Measurements from ENCODE around the gene SPINK7. TPM values are rescaled to one million over a fixed set of nuclear protein-coding genes. Genes with fewer than 3 reads are reported as not detected.

SPINK7 gene
- not detected in 5 replicates for total RNA-seq (2022; extraction: Qiagen RNA extraction)

DNA sequence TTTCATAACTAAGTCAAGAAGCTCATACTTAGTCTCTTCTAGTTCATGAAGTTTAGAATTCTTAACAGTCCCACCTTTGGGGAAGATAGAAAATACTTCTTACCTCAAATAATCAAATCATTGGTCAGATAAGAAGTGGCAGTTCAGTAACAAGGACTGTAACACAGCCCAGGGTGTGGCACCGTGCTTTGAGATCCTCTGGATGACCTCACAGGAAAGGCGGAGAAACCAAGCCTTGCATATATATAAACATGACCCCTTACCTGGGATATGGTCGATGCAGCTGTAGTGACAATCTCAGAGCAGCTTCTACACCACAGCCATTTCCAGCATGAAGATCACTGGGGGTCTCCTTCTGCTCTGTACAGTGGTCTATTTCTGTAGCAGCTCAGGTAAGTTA is at the start of gene SPINK7:
TSS of gene SPINK7 (plus strand) at position 271 of the 400 bp plus-strand sequence. CDS start at position 332, 61 bp downstream.

DNA sequence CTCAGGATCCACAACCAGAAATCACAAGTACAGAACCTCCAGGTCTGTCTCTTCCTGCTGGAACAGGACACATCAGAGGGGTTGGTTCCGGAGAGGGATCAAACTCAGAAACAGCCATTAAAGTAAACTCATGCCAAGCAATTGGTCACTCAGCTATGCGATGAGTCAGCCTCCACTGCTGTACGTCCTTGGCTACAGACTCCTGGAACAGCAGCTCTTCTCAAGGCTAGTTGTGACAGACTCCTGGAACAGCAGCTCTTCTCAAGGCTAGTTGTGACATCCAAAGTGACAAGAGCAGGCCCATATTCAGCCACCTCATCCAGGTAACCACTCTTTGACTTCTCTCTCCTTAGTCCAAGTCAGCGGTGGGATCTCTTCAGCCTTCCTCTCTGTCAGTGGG is 43.7 kb upstream of the SPINK7 start, which contains the start of gene SPINK13:
TSS of gene SPINK13 (plus strand) at position 229 of the 400 bp plus-strand sequence. CDS start 1,279 bp downstream, outside the sequence.

DNA sequence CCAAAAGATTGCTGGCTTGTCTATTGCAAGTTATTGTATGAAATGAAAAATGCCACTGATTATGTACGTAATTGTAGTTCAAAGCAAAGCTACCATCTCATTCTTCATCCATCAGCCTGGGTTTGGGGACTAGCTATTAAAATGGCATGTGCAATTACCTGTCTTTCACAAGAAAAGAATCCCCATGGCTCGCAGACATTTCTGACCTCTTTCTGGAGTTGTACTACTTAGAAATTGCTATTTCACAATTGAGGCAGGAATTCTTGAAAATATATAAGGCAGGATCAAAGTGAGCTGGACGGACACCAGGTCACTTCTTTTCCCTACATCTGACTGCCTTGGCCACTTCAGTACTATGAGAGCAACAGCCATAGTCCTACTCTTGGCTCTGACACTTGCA is 23.0 kb downstream of the SPINK7 start, which contains the start of gene SPINK9:
TSS of gene SPINK9 (plus strand) at position 301 of the 400 bp plus-strand sequence. CDS start at position 356, 55 bp downstream.

Other genes starting within 250 kb of the SPINK7 start
- not detected in 5 replicates for gene SPINK5, start 248.4 kb upstream of the SPINK7 start, total RNA-seq (2022; extraction: Qiagen RNA extraction)
- gene SPINK14, start 143.9 kb upstream of the SPINK7 start, total RNA-seq (2022; extraction: Qiagen RNA extraction), result not detected in 5 replicates
- 0.37 to 0.73 TPM (median 0.45 TPM) in 5 replicates for gene SPINK6, start 109.4 kb upstream of the SPINK7 start, total RNA-seq (2022; extraction: Qiagen RNA extraction)
- not detected in 5 replicates for gene MARCOL, start 73.9 kb upstream of the SPINK7 start, total RNA-seq (2022; extraction: Qiagen RNA extraction)
- gene SPINK13, start 43.6 kb upstream of the SPINK7 start, total RNA-seq (2022; extraction: Qiagen RNA extraction), result 0.18 to 0.30 TPM in 2 of 5 replicates, not detected in the others
- gene SPINK9, start 23.1 kb downstream of the SPINK7 start, total RNA-seq (2022; extraction: Qiagen RNA extraction), result not detected in 5 replicates
- gene FBXO38, start 71.5 kb downstream of the SPINK7 start, total RNA-seq (2022; extraction: Qiagen RNA extraction), result 13.7 to 26.6 TPM (median 18.5 TPM) in 5 replicates